AG04449 (cell line): ENCODE data around the gene ZMIZ1.
"Not testable (repeated sequence)": the region's sequence is repeated elsewhere in the genome, so short reads cannot be mapped to it uniquely, and the experiment has no call there.

Experiments
- CTCF ChIA-PET: fragments of 350-600 bp; formaldehyde crosslinking; extraction: SDS; loops from one replicate; lab custom pipeline; 2021; ENCODE audit warnings: antibody characterized with exemption; lab: Yijun Ruan, JAX
- POLR2A ChIA-PET: fragments of 400-600, 350-600 bp; formaldehyde crosslinking; extraction: SDS; loops from one replicate; lab custom pipeline; 2020; ENCODE audit warnings: antibody characterized with exemption, inconsistent platforms; lab: Yijun Ruan, JAX
- DNase-seq: peaks from one replicate; pipeline ENCODE4 v3.0.0-alpha.2; 2010; ENCODE audit warnings: low read depth, low spot score
- H3K4me3 ChIP-seq: 2 replicates; pipeline ENCODE4 v1.5.1; 2011; ENCODE audit warnings: low read depth, mild to moderate bottlenecking, control low read depth, low read length
- TF ChIP-seq, protein P1 (sequence below): IDR thresholded peaks from one replicate; pipeline ENCODE4 v1.5.1; 2011; ENCODE audit warnings: mild to moderate bottlenecking, moderate library complexity, low read length, control low read depth, inconsistent platforms; ENCODE audit not compliant: insufficient read depth; ENCODE audit errors: missing control alignments

ZMIZ1 gene

DNA sequence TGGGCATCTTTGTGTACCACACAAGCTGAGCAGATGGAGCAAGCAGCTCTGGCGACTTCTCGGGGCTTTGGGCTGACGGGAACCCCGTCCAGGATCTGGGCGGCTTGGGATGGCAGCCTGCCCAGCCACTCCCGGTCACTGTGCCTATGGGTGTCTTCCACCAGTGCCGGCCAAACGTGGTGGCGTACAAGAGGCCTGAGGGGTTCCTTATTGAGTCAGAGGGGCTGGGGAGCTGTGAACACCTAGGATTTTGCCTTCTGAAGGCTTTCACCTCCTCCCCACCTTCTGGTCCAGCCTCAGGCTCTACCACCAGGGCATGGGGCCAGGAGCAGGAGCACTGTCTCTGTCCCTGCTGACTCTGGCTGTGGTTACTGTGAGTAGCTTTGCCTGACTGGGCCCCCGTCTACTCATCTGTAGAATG is 206.7 kb downstream of the ZMIZ1 start:
- POLR2A ChIA-PET, result no interaction called here
- TF ChIP-seq, protein P1, sequence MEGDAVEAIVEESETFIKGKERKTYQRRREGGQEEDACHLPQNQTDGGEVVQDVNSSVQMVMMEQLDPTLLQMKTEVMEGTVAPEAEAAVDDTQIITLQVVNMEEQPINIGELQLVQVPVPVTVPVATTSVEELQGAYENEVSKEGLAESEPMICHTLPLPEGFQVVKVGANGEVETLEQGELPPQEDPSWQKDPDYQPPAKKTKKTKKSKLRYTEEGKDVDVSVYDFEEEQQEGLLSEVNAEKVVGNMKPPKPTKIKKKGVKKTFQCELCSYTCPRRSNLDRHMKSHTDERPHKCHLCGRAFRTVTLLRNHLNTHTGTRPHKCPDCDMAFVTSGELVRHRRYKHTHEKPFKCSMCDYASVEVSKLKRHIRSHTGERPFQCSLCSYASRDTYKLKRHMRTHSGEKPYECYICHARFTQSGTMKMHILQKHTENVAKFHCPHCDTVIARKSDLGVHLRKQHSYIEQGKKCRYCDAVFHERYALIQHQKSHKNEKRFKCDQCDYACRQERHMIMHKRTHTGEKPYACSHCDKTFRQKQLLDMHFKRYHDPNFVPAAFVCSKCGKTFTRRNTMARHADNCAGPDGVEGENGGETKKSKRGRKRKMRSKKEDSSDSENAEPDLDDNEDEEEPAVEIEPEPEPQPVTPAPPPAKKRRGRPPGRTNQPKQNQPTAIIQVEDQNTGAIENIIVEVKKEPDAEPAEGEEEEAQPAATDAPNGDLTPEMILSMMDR, result no peak
- no peak overlapping the region for H3K4me3 ChIP-seq
- CTCF ChIA-PET, result interaction anchor here (1.0 to 1.1 kb wide), 2 partner anchors 9 to 17 kb away, joined by 3 read pairs; no protein-coding TSS in a partner anchor
- DNase-seq, result no peak

DNA sequence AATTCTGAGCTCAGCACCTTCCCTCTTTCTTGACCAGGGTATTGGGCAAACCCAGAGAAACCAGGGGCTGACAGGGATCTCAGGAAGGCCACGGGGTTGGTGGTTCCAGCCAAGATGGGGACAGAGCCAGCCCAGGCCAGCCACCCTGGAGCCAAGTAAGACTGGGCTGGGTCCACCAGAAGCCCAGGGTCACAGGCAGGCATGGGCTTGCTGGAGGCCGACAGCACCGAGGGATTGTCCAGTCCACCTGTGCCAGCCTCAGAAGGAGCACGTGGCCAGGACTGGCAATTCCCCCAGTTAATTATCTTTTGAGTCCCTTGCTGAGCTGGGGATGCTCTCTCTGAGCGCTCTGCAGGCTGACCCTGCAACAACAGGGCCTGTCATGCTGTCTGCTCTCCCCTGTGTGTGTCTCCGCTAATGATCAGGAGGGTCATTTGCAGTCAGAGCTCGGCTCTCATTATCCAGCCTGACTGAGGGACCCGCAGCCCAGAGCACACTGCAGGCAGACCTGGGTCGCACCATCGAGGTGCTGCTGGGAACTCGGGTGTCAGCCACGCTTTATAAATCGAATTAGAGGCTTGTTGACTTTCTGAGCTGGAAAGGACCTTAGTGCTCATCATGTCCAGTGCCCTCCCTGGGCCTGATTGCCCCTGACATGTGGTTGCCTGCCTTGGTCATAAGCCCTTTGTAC is 209.0 kb downstream of the ZMIZ1 start:
- TF ChIP-seq, protein P1, result no peak
- H3K4me3 ChIP-seq, result no peak overlapping the region
- ChIA-PET POLR2A (no interaction called here), CTCF (interaction anchor here (1.0 to 1.8 kb wide), 4 partner anchors 15 to 97 kb away, joined by 3 read pairs; no protein-coding TSS in a partner anchor)
- no peak for DNase-seq

DNA sequence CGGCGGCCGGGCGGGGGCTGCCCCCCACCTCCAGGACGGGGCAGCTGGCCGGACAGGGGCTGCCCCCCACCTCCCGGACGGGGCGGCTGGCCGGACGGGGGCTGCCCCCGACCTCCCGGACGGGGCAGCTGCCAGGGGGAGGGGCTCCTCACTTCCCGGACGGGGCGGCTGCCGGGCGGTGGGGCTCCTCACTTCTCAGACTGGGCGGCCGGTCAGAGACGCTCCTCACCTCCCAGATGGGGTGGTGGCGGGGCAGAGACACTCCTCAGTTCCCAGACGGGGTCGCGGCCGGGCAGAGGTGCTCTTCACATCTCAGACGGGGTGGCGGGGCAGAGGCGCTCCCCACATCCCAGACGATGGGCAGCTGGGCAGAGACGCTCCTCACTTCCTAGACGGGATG is 210.3 kb downstream of the ZMIZ1 start:
- DNase-seq, CTCF ChIA-PET, POLR2A ChIA-PET, H3K4me3 ChIP-seq: not testable (repeated sequence)

DNA sequence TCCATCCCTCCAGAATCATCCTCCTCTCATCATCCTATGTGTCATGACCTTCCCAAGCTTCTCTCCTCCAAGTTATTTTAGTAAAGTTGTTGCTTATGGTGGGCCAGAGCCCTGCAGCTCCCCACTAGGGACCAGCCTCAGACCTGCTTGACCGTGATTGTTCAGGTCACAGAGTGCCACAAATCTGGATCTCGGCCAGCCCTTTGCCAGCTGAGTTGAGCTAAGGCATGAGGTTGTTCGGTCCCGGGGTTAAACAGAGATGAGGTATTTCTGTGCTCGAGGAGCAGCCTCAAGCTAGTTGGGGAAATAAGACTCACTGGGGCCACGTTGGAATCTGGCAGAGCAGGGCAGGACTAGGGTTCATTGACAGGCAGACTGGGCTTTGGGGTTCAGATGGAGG is 212.2 kb downstream of the ZMIZ1 start:
- no peak for DNase-seq

DNA sequence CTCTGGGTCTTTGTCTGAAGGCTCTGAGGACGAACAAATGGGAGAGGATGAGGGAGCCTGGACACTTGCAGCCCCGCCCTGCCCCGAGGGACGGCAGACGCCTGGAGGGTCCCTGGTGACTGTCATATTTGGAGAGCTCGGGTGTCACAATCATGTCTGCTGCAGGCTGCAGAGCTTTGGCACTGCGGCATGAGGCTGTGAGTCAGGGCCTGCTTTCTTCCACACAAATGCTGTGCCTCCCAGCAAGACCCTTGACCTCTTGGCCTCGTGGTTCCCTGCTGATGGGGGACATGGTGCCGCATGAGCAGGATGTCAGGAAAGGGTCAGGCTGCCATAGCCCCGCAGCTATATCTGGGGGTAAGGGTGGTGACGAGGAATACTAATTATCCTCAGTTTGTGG is 213.6 kb downstream of the ZMIZ1 start:
- no peak for DNase-seq
- ChIA-PET POLR2A (no interaction called here), CTCF (no interaction called here)
- TF ChIP-seq, protein P1, result no peak
- no peak overlapping the region for H3K4me3 ChIP-seq

More for the DNA sequence above, 212.2 kb downstream of the ZMIZ1 start:
- TF ChIP-seq, protein P1, result no peak
- ChIA-PET POLR2A (interaction anchor here (0.9 kb wide), 1 partner anchor 17 kb away, joined by 3 read pairs; no protein-coding TSS in a partner anchor), CTCF (no interaction called here)
- H3K4me3 ChIP-seq, result no peak overlapping the region

DNA sequence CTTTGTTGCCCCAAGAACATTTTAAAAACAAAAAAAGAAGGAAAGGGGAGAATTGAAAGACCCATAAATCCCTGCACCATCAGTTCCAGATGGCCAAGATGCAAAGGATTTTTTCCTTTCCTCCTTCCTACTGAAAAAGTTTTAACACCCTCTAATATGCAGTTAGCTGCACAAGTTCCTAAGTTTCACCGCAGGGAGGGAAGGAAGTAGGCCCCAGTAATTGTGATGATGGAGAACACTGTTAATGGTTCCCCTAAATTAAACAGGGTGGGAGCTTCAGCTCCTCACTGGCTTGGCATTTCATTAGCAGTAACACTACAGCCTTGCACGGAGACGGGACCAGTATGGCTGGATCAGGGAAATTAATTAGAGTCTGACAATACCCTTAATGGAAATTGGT is 214.8 kb downstream of the ZMIZ1 start:
- TF ChIP-seq, protein P1, result no peak
- no peak for DNase-seq
- H3K4me3 ChIP-seq, result no peak overlapping the region
- POLR2A ChIA-PET, result no interaction called here
- CTCF ChIA-PET, result interaction anchor here (1.0 to 2.3 kb wide), 5 partner anchors 8 to 88 kb away, joined by 3 to 8 read pairs (median 3); no protein-coding TSS in a partner anchor
